ENCODE results near the gene DTX2.
"Not testable (repeated sequence)": the region's sequence is repeated elsewhere in the genome, so short reads cannot be mapped to it uniquely, and the experiment has no call there.

DTX2 gene

DNA sequence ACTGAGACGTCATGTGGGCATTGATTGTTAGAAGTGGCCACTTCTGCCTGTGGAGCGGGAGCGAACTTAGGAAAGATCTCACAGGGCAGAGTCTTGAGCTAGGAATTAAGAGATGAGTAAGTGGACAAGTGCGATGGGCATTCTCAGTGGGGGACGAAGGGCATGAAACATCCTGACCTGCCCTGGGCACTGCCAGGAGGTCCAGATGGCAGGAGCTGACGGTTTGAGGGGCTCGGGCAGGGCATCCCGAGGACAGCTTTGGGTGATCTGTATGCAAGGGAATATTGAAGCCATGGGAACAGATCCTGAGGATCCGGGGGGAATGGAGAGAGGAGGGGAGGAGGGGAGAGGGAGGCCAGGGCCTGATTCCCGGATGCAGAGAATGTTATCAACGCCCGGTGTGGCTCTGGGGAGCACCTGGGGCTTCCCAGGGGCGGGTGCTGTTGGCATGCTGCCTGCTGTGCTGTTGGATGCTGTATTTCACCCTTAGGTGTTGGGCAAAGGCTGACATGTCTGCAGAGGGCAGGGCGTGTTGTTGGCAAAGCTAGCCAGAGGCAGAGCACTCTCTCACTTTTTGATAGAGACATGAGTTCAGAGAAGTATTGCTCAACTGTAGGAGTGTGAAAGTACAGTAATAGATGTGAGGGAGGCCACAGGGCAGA, 6.4 kb downstream of the DTX2 start:
- H3K9me3 Mint-ChIP-seq; H3K4me1 Mint-ChIP-seq; DNase-seq; H3K27me3 Mint-ChIP-seq; H3K4me3 Mint-ChIP-seq; H3K27ac Mint-ChIP-seq; H3K36me3 Mint-ChIP-seq (ENCODE audit: low read depth): not testable (repeated sequence)
- ATAC-seq, result peak; percentile 48

DNA sequence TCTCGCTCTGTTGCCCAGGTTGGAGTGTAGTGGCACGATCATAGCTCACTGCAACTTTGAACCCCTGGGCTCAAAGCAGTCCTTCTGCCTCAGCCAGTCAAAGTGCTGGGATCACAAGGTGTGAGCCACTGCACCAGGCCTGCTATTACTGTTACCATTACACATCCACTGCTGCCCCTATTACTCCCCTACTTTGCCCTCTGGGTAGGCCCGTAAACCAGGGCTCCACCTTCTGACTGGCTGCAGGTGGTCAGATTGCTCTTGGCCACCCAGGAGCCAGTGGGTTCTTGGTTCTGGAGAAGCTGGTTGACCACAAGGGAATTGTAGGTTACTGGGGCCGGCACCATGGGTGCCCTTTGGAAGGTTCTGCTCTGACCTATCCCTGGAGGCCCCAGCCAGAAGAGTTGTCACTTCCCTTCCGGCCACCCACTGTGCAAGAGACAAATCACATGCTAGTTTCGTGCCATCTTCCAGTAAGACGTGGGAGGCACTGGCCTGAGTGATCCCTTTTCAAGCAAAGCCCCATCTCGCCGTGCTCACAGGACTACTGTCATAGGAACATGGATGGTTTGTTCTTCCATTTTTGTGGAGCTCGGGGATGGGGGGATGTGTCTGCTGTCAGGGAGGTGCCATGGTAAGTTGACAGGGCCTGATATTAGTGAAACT, 10.2 kb downstream of the DTX2 start:
- ATAC-seq, H3K27ac Mint-ChIP-seq, H3K4me3 Mint-ChIP-seq: not testable (repeated sequence)

DNA sequence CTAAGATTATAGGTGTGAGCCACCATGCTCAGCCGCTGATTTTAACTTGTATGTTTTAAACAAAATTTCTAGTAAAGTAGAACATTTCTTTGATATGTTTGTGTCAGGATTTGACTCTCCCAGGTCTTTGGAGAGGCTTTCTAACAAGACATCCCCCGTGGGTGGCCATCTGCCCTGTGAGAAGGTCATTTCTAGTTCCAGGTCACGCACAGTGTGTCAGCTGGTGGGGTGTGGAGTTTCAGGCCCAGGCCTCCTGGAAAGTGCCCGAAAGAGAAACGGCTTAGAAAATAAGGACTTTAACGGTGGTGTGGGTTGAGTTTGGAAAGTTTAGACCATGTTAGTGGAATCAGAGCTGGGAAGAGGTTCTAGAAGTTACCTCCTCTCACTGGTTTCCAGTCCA, 11.6 kb downstream of the DTX2 start:
- H3K27me3 Mint-ChIP-seq; H3K4me1 Mint-ChIP-seq; ATAC-seq; H3K4me3 Mint-ChIP-seq; H3K9me3 Mint-ChIP-seq; DNase-seq; H3K36me3 Mint-ChIP-seq (ENCODE audit: low read depth); H3K27ac Mint-ChIP-seq: not testable (repeated sequence)

More for the DNA sequence above, 10.2 kb downstream of the DTX2 start:
- not testable (repeated sequence) for H3K9me3 Mint-ChIP-seq; H3K4me1 Mint-ChIP-seq; DNase-seq; H3K27me3 Mint-ChIP-seq; H3K36me3 Mint-ChIP-seq (ENCODE audit: low read depth)

DNA sequence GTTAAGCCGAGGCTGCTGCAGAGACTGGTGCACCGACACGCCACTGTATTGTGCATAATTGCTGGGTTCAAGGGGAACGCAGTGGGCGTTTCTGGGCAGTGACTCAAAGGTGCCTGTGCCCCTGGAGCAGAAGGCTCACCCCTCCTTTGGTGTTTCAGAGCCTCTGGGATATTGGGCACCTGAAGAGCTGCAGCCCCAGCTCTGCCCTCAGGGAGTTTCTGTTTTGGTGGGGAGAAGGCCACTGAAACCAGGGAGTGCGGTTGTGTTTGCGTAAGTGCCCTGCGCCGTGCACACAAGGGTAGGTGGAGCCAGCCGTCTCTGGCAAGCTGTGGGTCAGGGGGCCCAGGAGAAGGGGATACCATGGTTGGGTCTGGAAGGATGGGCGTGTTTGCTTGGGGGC, 14.8 kb downstream of the DTX2 start:
- H3K4me3 Mint-ChIP-seq; DNase-seq; H3K27ac Mint-ChIP-seq; H3K36me3 Mint-ChIP-seq (ENCODE audit: low read depth); H3K9me3 Mint-ChIP-seq; H3K4me1 Mint-ChIP-seq; H3K27me3 Mint-ChIP-seq: not testable (repeated sequence)
- peak; percentile 31 for ATAC-seq

DNA sequence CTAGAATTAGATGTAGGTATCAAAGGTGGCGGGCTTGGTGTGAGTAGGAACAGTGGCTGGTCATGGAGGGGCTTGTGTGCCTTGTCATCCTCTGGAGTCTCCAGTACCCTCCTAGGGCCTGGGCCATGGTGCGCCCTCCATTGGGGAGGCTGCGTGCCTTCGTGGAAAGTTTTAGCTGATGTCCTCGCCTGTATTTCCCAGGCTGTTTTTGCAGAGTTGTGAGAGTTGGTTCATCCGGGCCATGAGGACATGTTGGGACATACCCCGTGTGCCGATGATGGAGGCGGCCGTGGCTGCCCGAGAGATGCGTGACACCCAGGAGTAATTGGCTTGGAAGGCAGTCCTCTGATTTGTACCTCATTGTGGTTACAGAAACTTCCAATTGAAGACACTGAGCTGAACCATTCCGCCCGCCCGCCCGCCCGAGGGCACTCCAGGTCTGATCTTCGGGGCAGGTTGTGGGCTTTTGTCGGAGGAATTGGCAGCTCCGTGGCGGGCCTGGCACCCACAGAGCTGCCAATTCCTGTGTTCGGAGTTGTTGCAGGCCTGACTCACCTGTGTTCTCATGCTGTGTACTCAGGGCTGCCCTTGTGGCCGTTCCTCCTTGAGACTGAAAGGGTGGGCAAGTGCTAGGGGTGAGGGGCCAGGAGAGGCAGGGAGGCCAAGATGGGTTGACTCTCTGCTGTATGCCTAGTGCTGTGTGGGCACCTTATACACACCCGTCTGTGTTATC, 15.4 kb downstream of the DTX2 start:
- not testable (repeated sequence) for H3K36me3 Mint-ChIP-seq (ENCODE audit: low read depth); ATAC-seq; H3K27ac Mint-ChIP-seq; H3K9me3 Mint-ChIP-seq; H3K4me1 Mint-ChIP-seq; H3K4me3 Mint-ChIP-seq; DNase-seq; H3K27me3 Mint-ChIP-seq

DNA sequence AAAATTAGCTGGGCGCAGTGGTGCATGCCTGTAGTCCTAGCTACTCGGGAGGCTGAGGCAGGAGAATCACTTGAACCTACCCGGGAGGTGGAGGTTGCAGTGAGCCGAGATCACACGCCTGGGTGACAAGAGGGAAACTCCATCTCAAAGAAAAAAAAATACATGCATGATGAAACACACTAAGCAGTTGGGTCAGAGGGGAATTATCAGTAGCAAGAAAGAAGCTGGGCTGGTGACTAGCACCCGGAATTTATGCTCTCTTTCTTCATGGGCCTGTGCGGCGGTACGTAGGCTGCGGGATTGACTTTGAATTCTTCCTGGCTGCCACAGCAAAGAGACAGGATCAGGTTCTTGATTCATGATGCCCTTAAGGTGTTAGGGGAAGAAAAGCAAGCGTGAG, 18.1 kb downstream of the DTX2 start:
- H3K4me1 Mint-ChIP-seq; DNase-seq; H3K27ac Mint-ChIP-seq; H3K36me3 Mint-ChIP-seq (ENCODE audit: low read depth); H3K9me3 Mint-ChIP-seq; H3K4me3 Mint-ChIP-seq; H3K27me3 Mint-ChIP-seq: not testable (repeated sequence)
- peak; percentile 6 for ATAC-seq

DNA sequence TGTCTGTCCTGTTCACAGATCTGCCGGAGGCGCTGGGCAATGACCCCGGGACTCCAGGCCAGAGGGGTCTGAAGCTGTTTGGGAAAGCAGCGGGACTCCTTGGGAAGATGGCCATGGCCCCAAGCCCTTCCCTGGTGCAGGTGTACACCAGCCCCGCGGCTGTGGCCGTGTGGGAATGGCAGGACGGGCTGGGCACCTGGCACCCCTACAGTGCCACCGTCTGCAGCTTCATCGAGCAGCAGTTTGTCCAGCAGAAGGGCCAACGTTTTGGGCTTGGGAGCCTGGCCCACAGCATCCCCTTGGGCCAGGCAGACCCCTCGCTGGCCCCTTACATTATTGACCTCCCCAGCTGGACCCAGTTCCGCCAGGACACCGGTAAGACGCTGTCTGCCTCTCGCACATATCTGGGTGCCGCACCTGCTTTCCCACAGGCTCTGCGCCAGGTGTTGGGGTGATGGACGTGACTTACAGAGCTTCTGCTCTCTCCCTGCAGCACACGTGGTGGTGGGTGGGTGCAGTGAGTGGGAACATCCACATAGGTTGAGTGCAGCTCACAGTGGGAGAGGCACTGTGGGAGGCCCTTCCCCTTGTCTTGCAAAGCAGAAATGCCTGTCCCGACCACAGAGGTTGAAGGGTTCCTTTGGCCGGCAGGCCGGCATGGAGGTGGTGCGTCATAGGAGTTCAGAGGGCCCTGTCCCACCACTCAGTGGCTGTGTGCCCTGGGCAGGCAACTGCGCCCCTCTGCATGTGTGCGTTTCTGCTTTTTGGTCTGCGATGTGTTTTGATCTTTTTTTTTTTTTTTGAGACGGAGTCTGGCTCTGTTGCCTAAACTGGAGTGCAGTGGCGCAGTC, 19.1 kb downstream of the DTX2 start:
- not testable (repeated sequence) for H3K36me3 Mint-ChIP-seq (ENCODE audit: low read depth); H3K27me3 Mint-ChIP-seq; ATAC-seq; H3K9me3 Mint-ChIP-seq; DNase-seq; H3K27ac Mint-ChIP-seq; H3K4me3 Mint-ChIP-seq; H3K4me1 Mint-ChIP-seq

DNA sequence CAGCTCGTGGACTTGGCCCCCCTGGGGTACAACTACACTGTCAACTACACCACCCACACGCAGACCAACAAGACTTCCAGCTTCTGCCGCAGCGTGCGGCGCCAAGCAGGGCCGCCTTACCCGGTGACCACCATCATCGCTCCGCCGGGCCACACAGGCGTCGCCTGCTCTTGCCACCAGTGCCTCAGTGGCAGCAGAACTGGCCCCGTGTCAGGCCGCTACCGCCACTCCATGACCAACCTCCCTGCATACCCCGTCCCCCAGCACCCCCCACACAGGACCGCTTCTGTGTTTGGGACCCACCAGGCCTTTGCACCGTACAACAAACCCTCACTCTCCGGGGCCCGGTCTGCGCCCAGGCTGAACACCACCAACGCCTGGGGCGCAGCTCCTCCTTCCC, 21.2 kb downstream of the DTX2 start:
- not testable (repeated sequence) for H3K27ac Mint-ChIP-seq; H3K27me3 Mint-ChIP-seq; DNase-seq; H3K4me1 Mint-ChIP-seq; ATAC-seq; H3K4me3 Mint-ChIP-seq; H3K9me3 Mint-ChIP-seq; H3K36me3 Mint-ChIP-seq (ENCODE audit: low read depth)

DNA sequence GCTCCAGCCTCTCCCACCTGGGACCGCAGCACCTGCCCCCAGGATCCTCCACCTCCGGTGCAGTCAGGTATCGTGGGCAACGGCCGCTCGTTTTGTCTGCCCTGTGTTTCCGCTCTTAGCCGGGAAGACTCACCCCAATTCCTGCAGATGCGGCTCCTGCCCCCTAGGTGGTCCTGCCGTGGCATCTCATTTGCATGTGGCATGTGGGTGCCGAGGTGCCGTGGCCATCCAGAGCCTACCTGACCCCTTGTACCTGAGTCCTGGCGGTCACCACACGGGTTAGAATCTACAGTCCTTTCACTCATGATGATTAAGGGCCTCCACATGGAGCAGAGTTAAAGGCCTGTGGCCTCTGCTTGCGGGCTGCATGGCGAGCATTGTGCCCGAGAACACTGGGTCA, 21.6 kb downstream of the DTX2 start:
- not testable (repeated sequence) for H3K4me3 Mint-ChIP-seq; H3K27ac Mint-ChIP-seq; H3K4me1 Mint-ChIP-seq; H3K27me3 Mint-ChIP-seq; ATAC-seq; DNase-seq; H3K36me3 Mint-ChIP-seq (ENCODE audit: low read depth); H3K9me3 Mint-ChIP-seq

DNA sequence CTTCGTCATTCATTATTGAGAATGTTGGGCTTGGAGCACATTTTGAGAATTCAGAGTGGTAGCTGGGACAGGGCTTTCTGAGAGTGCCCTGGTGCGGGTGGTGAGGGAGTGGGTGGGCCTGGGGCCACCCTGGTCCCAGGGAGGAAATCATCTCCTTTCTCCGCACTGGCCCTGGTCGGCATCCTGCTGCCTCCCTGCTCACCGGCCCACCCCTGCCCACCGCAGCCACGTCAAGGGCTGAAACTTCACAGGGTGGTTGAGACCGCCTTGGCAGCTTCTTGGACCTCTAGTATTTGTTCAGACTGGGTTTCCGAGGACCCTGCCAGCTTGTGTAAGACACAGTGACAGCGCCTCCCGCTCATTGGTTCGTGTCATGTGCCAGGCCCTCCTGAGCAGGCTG, 22.9 kb downstream of the DTX2 start:
- not testable (repeated sequence) for H3K27me3 Mint-ChIP-seq; ATAC-seq; H3K27ac Mint-ChIP-seq; H3K9me3 Mint-ChIP-seq; H3K4me1 Mint-ChIP-seq; H3K36me3 Mint-ChIP-seq (ENCODE audit: low read depth); H3K4me3 Mint-ChIP-seq; DNase-seq

DNA sequence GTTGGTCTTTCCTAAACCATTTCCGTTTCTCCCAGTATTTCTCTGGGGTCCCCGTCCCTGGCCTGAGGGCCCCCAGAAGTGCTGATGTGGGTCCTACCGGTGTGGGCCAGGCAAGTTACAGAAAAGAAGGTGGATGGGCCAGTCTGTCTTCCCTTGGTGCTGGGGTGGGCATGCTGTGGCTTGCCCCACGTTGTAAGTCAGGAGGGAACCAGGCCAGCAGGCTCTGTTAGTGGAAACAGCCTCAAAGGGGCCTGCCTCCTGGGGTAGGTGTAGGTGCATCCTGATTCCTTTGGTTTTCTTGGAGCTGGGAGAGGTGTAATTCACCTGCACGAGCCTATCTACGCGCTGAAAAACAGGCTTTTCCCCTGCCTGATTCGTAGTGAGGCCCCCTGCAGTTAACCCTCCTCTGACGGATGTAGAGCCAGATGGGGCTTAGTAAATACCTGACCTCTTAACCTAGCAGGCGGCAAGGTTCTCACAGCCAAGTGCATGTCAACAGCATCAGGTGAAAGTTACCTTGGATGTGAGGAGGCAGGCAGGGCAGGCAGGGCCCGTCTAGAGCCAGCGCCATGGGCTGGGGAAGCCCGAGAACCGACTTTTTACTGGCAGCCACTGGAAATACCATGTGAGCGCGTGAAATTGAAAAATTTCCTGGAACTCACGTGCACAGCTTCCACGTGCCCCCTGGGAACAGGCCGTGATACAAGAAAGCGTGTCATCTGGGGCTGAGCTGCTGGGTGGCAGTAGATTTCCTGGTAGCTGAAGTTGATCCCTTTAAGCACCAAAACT, 24.5 kb downstream of the DTX2 start:
- H3K4me1 Mint-ChIP-seq; H3K36me3 Mint-ChIP-seq (ENCODE audit: low read depth); H3K27ac Mint-ChIP-seq; H3K27me3 Mint-ChIP-seq; DNase-seq; H3K4me3 Mint-ChIP-seq; H3K9me3 Mint-ChIP-seq: not testable (repeated sequence)
- peak; percentile 13 for ATAC-seq

DNA sequence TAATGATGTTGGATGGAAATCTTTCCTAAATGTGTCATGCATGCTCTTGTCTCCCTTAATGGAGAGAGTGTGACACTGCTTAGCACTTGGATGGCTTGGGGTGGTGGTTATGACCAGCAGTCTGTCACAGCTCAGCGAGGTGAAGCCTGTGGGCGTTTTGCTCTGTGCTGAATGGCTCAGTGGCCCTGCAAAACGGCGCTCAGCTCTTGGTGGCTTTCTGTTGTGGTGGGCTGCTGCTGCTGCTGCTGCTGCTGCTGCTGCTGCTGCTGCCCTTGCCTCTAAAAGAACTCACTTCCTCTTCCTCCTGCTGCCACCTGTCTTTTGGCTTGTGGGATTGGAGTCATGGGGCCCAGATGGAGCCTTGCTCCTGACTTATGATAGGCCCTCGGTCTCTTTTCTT, 25.1 kb downstream of the DTX2 start:
- not testable (repeated sequence) for H3K4me1 Mint-ChIP-seq; H3K36me3 Mint-ChIP-seq (ENCODE audit: low read depth); H3K27me3 Mint-ChIP-seq; H3K9me3 Mint-ChIP-seq
- peak overlapping the region; percentile 21 for H3K4me3 Mint-ChIP-seq
- ATAC-seq, result peak; percentile 99
- H3K27ac Mint-ChIP-seq, result peak overlapping the region; percentile 80
- DNase-seq, result peak; percentile 31

DNA sequence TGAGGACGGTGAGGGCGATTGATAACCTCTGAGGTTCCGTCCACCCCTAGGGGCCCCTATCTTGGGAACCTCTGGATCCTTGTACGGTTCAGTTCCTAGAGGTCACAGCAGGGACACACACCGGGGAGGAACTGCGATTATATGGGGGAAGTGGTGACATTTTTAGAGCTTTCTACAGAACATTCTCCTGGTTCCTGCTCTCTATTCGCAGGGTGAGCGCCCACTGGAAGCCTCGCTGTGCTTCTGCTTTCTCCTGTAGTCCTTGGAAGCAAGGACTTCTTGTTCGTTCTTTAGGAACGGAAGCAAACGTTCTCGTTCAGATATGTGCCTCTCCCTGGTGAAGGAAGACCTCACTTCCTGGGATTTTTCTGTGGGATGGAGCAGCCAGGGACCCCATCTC, 26.5 kb downstream of the DTX2 start:
- not testable (repeated sequence) for ATAC-seq, H3K27ac Mint-ChIP-seq

DNA sequence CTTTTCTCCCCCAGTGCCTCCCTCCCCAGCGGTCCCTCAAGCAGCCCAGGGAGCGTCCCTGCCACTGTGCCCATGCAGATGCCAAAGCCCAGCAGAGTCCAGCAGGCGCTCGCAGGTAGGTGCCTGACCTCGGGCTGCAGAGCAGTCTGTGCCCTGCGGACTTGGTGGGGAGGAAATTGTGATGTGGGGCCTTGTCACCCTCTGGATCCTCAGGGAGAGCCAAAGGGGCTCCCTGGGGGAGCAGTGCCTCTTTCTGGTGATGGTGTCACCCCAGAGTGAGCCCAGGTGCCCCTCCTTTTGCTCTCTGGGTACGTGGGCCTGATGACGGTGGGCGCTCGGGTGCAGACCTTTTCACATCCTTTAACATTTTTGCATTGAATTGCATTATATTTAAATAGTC, 30.6 kb downstream of the DTX2 start:
- not testable (repeated sequence) for H3K4me3 Mint-ChIP-seq; H3K36me3 Mint-ChIP-seq (ENCODE audit: low read depth); H3K27me3 Mint-ChIP-seq; H3K9me3 Mint-ChIP-seq; H3K4me1 Mint-ChIP-seq; DNase-seq; H3K27ac Mint-ChIP-seq
- peak; percentile 9 for ATAC-seq

More for the DNA sequence above, 26.5 kb downstream of the DTX2 start:
- H3K36me3 Mint-ChIP-seq (ENCODE audit: low read depth); H3K4me3 Mint-ChIP-seq; H3K4me1 Mint-ChIP-seq; H3K27me3 Mint-ChIP-seq; DNase-seq; H3K9me3 Mint-ChIP-seq: not testable (repeated sequence)
